Parathyroid adenoma (tissue), 2 donors: Measurements from ENCODE around the gene TRIM45.

Experiments used
- H2AFZ ChIP-seq: fragments of 300-600 bp; sonication (generic); one replicate; pipeline ENCODE4 v1.7.0; 2017; ENCODE audit warnings: antibody characterized with exemption, mild to moderate bottlenecking
- H3K27ac ChIP-seq: fragments of 300-600 bp; sonication (generic); one replicate; pipeline ENCODE4 v1.7.0; 2017
- H3K27me3 ChIP-seq: fragments of 300-600 bp; sonication (generic); one replicate; pipeline ENCODE4 v1.7.0; 2017; ENCODE audit warnings: low read length; ENCODE audit not compliant: control insufficient read depth, insufficient read depth
- H3K36me3 ChIP-seq: fragments of 300-600 bp; sonication (generic); one replicate; pipeline ENCODE4 v1.7.0; 2017; ENCODE audit warnings: low read length; ENCODE audit not compliant: control insufficient read depth, insufficient read depth
- H3K4me1 ChIP-seq: fragments of 300-600 bp; sonication (generic); one replicate; pipeline ENCODE4 v1.7.0; 2017; ENCODE audit warnings: control low read depth
- H3K4me2 ChIP-seq: fragments of 300-600 bp; sonication (generic); one replicate; pipeline ENCODE4 v1.7.0; 2017; ENCODE audit warnings: low read length
- H3K4me3 ChIP-seq: fragments of 300-600 bp; sonication (generic); one replicate; pipeline ENCODE4 v1.7.0; 2017; ENCODE audit warnings: low read depth, low read length
- H3K79me2 ChIP-seq: fragments of 300-600 bp; sonication (generic); one replicate; pipeline ENCODE4 v1.7.0; 2017; ENCODE audit warnings: control low read depth
- H3K9ac ChIP-seq: fragments of 300-600 bp; sonication (generic); one replicate; pipeline ENCODE4 v1.7.0; 2017; ENCODE audit warnings: mild to moderate bottlenecking
- H3K9me3 ChIP-seq: fragments of 300-600 bp; sonication (generic); one replicate; pipeline ENCODE4 v1.7.0; 2017; ENCODE audit warnings: low read length; ENCODE audit not compliant: control insufficient read depth
- TF ChIP-seq, protein P1 (sequence below): fragments of 300-600 bp; sonication (generic); IDR thresholded peaks from one replicate; pipeline ENCODE4 v1.7.0; 2017; ENCODE audit warnings: antibody characterized with exemption, mild to moderate bottlenecking
- donor health status: primary hyperparathyroidism.

The TRIM45 gene

DNA sequence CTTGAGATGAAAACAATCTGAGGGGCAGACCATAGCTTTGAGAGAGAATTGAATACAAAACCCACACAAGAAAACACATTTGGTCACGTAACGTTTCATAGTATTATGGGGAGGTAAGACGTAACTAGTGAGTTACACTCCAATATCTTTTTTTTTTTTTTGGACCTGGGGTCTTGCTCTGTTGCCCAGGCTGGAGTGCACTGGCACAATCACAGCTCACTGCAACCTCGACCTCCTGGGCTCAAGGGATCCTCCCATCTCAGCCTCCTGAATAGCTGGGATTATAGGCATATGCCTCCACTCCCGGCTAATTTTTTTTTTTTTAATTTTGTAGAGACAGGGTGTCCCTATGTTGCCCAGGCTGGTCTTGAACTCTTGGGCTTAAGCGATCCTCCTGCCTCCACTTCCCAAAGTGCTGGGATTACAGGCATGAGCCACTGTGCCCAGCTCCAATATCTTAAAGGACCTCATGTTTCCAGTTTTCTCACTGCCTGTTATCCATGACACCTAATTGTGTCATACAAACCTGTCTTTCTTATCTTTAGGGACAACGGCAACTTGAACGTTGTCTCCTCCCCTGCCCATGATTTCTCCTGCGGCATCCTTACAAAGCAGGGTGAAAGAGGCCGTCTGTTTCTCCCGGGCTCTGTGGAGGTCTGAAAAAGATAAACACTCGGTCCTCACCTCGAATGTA, 5.3 kb downstream of the TRIM45 start:
- H3K9ac ChIP-seq, result no peak overlapping the region
- H3K27me3 ChIP-seq, result no peaks in the 10 kb centered on the region
- no peak overlapping the region for H2AFZ ChIP-seq
- no peak overlapping the region for H3K27ac ChIP-seq
- no peaks in the 10 kb centered on the region for H3K79me2 ChIP-seq
- peaks cover 3% of the 10 kb centered on the region for H3K4me1 ChIP-seq
- no peaks in the 10 kb centered on the region for H3K9me3 ChIP-seq
- no peak overlapping the region for H3K4me3 ChIP-seq
- no peak overlapping the region for H3K4me2 ChIP-seq
- H3K36me3 ChIP-seq, result no peaks in the 10 kb centered on the region
- TF ChIP-seq, protein P1, sequence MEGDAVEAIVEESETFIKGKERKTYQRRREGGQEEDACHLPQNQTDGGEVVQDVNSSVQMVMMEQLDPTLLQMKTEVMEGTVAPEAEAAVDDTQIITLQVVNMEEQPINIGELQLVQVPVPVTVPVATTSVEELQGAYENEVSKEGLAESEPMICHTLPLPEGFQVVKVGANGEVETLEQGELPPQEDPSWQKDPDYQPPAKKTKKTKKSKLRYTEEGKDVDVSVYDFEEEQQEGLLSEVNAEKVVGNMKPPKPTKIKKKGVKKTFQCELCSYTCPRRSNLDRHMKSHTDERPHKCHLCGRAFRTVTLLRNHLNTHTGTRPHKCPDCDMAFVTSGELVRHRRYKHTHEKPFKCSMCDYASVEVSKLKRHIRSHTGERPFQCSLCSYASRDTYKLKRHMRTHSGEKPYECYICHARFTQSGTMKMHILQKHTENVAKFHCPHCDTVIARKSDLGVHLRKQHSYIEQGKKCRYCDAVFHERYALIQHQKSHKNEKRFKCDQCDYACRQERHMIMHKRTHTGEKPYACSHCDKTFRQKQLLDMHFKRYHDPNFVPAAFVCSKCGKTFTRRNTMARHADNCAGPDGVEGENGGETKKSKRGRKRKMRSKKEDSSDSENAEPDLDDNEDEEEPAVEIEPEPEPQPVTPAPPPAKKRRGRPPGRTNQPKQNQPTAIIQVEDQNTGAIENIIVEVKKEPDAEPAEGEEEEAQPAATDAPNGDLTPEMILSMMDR, result no peak

DNA sequence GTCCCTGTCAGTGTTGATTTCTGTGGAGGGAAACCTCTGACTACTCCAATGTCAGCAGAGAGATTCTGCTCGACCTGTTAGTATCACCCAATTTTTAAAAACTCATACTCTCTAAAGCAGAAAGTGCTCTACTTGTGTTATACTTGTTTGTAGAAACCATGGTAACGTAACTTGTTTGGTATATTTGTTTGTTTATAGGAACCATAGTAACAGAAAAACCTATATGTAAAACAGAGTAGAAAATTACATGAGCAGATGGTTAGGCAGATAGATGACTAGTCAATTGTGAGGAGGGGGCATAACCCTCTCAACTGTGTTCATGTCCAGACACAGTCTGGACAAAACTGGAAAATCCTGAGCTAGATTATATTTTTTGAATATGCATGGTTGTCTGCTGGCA, 6.7 kb downstream of the TRIM45 start:
- Histone ChIP-seq H3K79me2 (no peaks in the 10 kb centered on the region), H3K4me2 (no peak overlapping the region), H3K36me3 (no peaks in the 10 kb centered on the region), H3K27ac (no peak overlapping the region), H3K4me1 (no peaks in the 10 kb centered on the region), H3K27me3 (no peaks in the 10 kb centered on the region), H2AFZ (no peak overlapping the region), H3K9me3 (no peaks in the 10 kb centered on the region), H3K9ac (no peak overlapping the region), H3K4me3 (no peak overlapping the region)
- TF ChIP-seq, protein P1, result no peak

DNA sequence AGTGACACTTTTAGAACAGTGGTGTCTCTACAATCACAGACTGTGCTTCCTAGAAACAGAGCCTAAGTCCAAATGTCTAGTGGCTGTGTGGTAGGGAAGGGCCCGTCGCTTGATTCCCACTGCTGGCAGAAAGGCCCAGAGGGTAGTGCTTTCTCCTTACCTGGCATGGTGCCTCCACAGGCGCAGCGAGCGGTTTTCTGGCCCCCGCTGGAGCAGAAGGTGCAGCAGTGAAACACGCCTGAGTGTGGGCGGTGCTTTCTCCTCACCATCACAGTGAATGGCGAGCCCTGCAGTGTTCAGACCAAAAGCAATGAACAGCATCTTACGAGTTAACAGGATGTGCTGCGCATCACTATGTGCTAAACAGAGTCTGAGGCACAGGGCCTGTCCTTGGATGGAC, 8.3 kb downstream of the TRIM45 start:
- H3K27me3 ChIP-seq, result no peaks in the 10 kb centered on the region
- H3K9ac ChIP-seq, result no peak overlapping the region
- no peak overlapping the region for H2AFZ ChIP-seq
- H3K27ac ChIP-seq, result no peak overlapping the region
- TF ChIP-seq, protein P1, result no peak
- no peaks in the 10 kb centered on the region for H3K36me3 ChIP-seq
- H3K4me2 ChIP-seq, result no peak overlapping the region
- no peaks in the 10 kb centered on the region for H3K9me3 ChIP-seq
- no peaks in the 10 kb centered on the region for H3K4me1 ChIP-seq
- no peak overlapping the region for H3K4me3 ChIP-seq
- H3K79me2 ChIP-seq, result no peaks in the 10 kb centered on the region

DNA sequence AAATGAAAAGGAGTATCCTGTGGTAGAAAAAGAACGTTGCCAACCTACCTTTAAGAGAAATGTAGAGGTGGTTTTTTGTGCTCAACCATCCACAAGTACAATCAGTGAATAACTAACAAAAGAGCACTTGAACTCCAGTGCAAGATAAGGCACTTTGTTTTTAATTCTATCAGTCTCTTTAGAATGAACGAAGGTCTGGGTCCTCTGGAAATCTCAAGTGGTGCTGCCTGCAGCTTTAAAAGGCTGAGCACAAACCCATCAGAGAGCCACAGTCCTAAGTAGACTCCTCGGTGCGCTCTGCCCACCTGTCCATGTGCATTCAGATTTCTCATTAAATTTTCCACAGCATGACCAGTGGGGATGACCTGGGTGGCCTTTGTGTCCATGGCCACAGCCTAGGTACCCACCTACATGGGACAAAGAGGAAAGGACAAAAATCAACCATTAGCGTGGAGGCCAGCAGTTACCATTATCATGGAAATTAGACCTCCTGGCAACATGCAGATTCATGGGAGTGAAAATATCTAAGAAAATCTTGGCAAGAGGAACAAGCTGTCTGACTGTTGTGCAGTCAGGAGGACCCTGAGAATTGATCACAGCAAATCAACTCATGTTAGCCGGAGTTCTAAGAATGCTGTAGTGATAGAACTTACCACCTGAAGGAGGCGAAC, 9.4 kb downstream of the TRIM45 start:
- TF ChIP-seq, protein P1, result no peak
- no peaks in the 10 kb centered on the region for H3K36me3 ChIP-seq
- H3K27me3 ChIP-seq, result no peaks in the 10 kb centered on the region
- no peaks in the 10 kb centered on the region for H3K4me1 ChIP-seq
- H3K27ac ChIP-seq, result no peak overlapping the region
- H3K79me2 ChIP-seq, result no peaks in the 10 kb centered on the region
- no peak overlapping the region for H2AFZ ChIP-seq
- no peak overlapping the region for H3K9ac ChIP-seq
- no peak overlapping the region for H3K4me2 ChIP-seq
- no peak overlapping the region for H3K4me3 ChIP-seq
- H3K9me3 ChIP-seq, result no peaks in the 10 kb centered on the region

DNA sequence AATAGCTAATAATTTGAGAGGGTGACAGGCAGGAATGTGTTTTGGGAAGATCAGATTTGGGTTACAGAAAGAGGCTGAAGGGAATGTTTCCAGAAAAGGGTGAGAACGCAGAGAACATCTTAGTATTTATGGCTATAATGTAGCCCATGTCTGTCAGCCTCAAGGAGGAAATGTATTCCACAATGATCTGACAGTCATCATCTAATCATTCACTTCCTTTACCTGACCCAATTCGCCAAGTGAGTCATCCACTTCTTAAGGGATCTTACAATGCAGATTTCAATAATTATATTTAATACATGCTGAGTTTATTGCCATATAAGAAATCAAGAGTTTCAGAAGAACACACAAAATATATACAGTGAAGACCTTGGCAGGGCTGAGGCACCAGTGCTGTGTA, 10.8 kb downstream of the TRIM45 start:
- no peak overlapping the region for H3K27ac ChIP-seq
- H3K9me3 ChIP-seq, result no peaks in the 10 kb centered on the region
- H3K36me3 ChIP-seq, result no peaks in the 10 kb centered on the region
- no peaks in the 10 kb centered on the region for H3K4me1 ChIP-seq
- no peak overlapping the region for H3K4me3 ChIP-seq
- H3K9ac ChIP-seq, result no peak overlapping the region
- TF ChIP-seq, protein P1, result no peak
- H3K4me2 ChIP-seq, result no peak overlapping the region
- no peaks in the 10 kb centered on the region for H3K27me3 ChIP-seq
- no peak overlapping the region for H2AFZ ChIP-seq
- H3K79me2 ChIP-seq, result no peaks in the 10 kb centered on the region
